Measurements from ENCODE around the gene CNTNAP2. TPM values are rescaled to one million over a fixed set of nuclear protein-coding genes. Genes with fewer than 3 reads are reported as not detected.

The CNTNAP2 gene
- total RNA-seq, 1 experiment from 2014 or later: 60.0 TPM

DNA sequence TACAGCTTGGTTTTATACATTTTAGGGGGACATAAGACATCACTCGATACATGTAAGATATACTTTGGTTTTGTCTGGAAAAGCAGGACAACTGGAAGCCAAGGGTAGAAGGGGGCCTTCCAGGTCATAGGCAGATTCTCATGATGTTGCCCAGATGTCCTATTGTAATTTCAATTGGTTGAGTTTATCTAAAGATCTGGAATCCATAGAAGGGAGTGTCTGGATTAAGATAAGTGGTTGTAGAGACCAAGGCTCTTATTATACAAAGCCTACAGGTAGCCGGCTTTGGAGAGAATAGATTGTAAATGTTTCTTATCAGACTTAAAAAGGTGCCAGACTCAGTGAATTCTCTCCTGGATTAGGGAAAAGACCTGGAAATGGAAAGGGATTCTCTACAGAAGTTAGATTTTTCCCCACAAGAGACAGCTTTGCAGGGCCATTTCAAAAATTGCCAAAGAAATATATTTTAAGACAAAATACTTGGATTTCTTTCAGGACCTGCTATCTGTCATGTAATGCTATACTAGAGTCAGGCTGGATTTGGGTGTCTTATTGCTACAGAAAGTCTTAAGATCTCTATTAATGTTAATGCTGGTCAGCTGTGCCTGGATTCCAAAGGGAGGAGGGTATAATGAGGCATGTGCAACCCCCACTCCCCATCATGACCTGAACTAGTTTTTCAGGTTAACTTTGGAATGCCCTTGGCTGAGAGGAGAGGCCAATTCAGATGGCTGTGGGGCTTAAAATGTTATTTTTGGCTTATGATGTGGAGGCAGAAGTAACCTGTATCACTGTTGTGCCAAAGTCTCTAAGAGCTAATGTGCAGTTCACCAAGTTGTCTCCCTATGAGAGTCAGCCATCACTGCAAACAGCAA lies 1962.8 kb downstream of the CNTNAP2 start:
- no peak overlapping the region for H3K4me3 ChIP-seq (ENCODE audit: low read depth, low read length, poor library complexity, severe bottlenecking)
- H3K4me1 ChIP-seq (ENCODE audit: insufficient read depth, low read length, poor library complexity, severe bottlenecking): no peaks in the 10 kb centered on the region
- intact Hi-C loops (cut with micrococcal nuclease; ENCODE audit: unreplicated experiment): loop anchor here (5.0 to 10.0 kb wide), 3 partner anchors 532 to 1985 kb away; no protein-coding TSS in a partner anchor
- no peaks in the 10 kb centered on the region for H3K36me3 ChIP-seq (ENCODE audit: insufficient read depth, low read length, poor library complexity, severe bottlenecking)
- H3K27ac ChIP-seq (ENCODE audit: low read depth, low read length, poor library complexity, severe bottlenecking): no peak overlapping the region
- no peaks in the 10 kb centered on the region for H3K9me3 ChIP-seq (ENCODE audit: low read depth, low read length, poor library complexity, severe bottlenecking)
- TF ChIP-seq EZH2 (IDR thresholded peaks at IDR 0.05; ENCODE audit: borderline replicate concordance, low read depth, low read length, poor library complexity, severe bottlenecking): no peak
- no peaks in the 10 kb centered on the region for H3K27me3 ChIP-seq (replicated peaks; ENCODE audit: insufficient read depth, low read depth, low read length, poor library complexity)
- ChIA-PET CTCF (no interaction called here), POLR2A (ENCODE audit: low non-redundant PET) (interaction anchor here (0.6 kb wide), 1 partner anchor 13 kb away, joined by 3 read pairs; no protein-coding TSS in a partner anchor)
- DNase-seq (ENCODE audit: low spot score): no peak
- BruUV-seq (replicated peaks): no TSS peak

DNA sequence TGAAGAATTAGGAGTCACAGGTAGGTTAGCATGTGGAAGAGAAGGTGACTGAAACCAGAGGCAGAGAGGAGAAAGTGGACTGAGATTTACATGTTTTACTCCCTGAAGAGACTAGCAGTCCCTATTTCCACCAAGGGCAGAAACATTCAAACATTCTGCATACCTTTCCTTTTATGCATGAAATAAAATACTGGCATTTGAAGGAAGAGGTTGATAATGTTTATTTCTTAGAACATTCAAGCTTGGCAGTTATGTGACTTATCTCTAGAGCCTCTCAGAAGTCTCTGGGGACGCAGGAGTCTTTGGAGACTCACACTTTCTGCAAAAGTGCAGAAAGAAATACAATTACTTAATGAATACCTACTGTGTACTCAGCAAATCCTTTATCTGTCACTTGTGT lies 1966.8 kb downstream of the CNTNAP2 start:
- POLR2A ChIA-PET (ENCODE audit: low non-redundant PET): no interaction called here
- H3K4me1 ChIP-seq (ENCODE audit: insufficient read depth, low read length, poor library complexity, severe bottlenecking): no peaks in the 10 kb centered on the region
- no peaks in the 10 kb centered on the region for H3K36me3 ChIP-seq (ENCODE audit: insufficient read depth, low read length, poor library complexity, severe bottlenecking)
- intact Hi-C loops (cut with micrococcal nuclease; ENCODE audit: unreplicated experiment): loop anchor here (5.0 to 10.0 kb wide), 3 partner anchors 536 to 1989 kb away; no protein-coding TSS in a partner anchor
- H3K27me3 ChIP-seq (replicated peaks; ENCODE audit: insufficient read depth, low read depth, low read length, poor library complexity): no peaks in the 10 kb centered on the region
- TF ChIP-seq, protein P1, sequence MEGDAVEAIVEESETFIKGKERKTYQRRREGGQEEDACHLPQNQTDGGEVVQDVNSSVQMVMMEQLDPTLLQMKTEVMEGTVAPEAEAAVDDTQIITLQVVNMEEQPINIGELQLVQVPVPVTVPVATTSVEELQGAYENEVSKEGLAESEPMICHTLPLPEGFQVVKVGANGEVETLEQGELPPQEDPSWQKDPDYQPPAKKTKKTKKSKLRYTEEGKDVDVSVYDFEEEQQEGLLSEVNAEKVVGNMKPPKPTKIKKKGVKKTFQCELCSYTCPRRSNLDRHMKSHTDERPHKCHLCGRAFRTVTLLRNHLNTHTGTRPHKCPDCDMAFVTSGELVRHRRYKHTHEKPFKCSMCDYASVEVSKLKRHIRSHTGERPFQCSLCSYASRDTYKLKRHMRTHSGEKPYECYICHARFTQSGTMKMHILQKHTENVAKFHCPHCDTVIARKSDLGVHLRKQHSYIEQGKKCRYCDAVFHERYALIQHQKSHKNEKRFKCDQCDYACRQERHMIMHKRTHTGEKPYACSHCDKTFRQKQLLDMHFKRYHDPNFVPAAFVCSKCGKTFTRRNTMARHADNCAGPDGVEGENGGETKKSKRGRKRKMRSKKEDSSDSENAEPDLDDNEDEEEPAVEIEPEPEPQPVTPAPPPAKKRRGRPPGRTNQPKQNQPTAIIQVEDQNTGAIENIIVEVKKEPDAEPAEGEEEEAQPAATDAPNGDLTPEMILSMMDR (conservative IDR thresholded peaks at IDR 0.05; ENCODE audit: low read depth, low read length): no peak
- TF ChIP-seq EZH2 (IDR thresholded peaks at IDR 0.05; ENCODE audit: borderline replicate concordance, low read depth, low read length, poor library complexity, severe bottlenecking): no peak
- BruUV-seq (replicated peaks): no TSS peak
- H3K4me3 ChIP-seq (ENCODE audit: low read depth, low read length, poor library complexity, severe bottlenecking): no peak overlapping the region
- H3K9me3 ChIP-seq (ENCODE audit: low read depth, low read length, poor library complexity, severe bottlenecking): no peaks in the 10 kb centered on the region
- DNase-seq (ENCODE audit: low spot score): no peak
- H3K27ac ChIP-seq (ENCODE audit: low read depth, low read length, poor library complexity, severe bottlenecking): no peak overlapping the region
- CTCF ChIA-PET: interaction anchor here (0.6 kb wide), 1 partner anchor 15 kb away, joined by 3 read pairs; no protein-coding TSS in a partner anchor

DNA sequence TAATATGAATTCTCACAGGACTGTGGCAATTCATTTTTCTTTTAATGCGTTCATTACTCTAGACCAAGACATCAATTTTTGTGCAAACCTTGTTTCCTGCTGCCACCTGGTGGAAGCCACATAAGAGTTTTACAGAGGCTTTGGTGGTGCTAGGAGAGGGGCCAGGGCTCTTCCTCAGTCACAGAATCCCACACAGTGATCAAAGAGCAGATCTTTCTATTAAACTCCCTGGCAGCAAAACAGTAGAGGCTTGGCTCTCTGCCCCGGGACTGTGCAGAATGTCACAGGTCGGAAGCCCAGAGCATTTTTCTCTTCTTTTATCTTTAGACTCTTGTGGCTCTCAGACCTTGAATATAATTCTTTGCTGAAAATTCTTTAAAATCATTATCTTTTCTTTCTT lies 1967.5 kb downstream of the CNTNAP2 start:
- DNase-seq (ENCODE audit: low spot score): peak; percentile 76
- BruUV-seq (replicated peaks): no TSS peak
- no peaks in the 10 kb centered on the region for H3K4me1 ChIP-seq (ENCODE audit: insufficient read depth, low read length, poor library complexity, severe bottlenecking)
- ChIA-PET POLR2A (ENCODE audit: low non-redundant PET) (no interaction called here), CTCF (no interaction called here)
- no peaks in the 10 kb centered on the region for H3K9me3 ChIP-seq (ENCODE audit: low read depth, low read length, poor library complexity, severe bottlenecking)
- TF ChIP-seq EZH2 (IDR thresholded peaks at IDR 0.05; ENCODE audit: borderline replicate concordance, low read depth, low read length, poor library complexity, severe bottlenecking): no peak
- TF ChIP-seq, protein P1 (conservative IDR thresholded peaks at IDR 0.05; ENCODE audit: low read depth, low read length): peak; percentile 80
- intact Hi-C loops (cut with micrococcal nuclease; ENCODE audit: unreplicated experiment): loop anchor here (1.0 to 10.0 kb wide), 4 partner anchors 537 to 1989 kb away; no protein-coding TSS in a partner anchor
- no peaks in the 10 kb centered on the region for H3K27me3 ChIP-seq (replicated peaks; ENCODE audit: insufficient read depth, low read depth, low read length, poor library complexity)
- H3K4me3 ChIP-seq (ENCODE audit: low read depth, low read length, poor library complexity, severe bottlenecking): no peak overlapping the region
- H3K36me3 ChIP-seq (ENCODE audit: insufficient read depth, low read length, poor library complexity, severe bottlenecking): no peaks in the 10 kb centered on the region
- no peak overlapping the region for H3K27ac ChIP-seq (ENCODE audit: low read depth, low read length, poor library complexity, severe bottlenecking)
